H1 (cell line): ENCODE measurements around the gene BAIAP2. TPM values are rescaled to one million over a fixed set of nuclear protein-coding genes. Genes with fewer than 3 reads are reported as not detected.

Source experiments
- CTCF ChIA-PET: fragments of 300-600 bp; sonication (Branson Sonifier 250); formaldehyde crosslinking; loops from one replicate; lab custom pipeline; 2021; ENCODE audit not compliant: partially characterized antibody; lab: Charles Lee
- POLR2A ChIA-PET: fragments of 300-600 bp; sonication (Branson Sonifier 250); formaldehyde crosslinking; loops from one replicate; lab custom pipeline; 2021; ENCODE audit warnings: inconsistent platforms; ENCODE audit not compliant: partially characterized antibody; lab: Charles Lee
- DNase-seq, 2 experiments: peaks; one replicate each; pipeline versions ENCODE4 v3.0.0 to v3.0.0-alpha.2; 2010 to 2022; ENCODE audit warnings: low spot score in 2 of 2, low read depth in 1 of 2, mixed read lengths in 1 of 2
- FAIRE-seq: peaks from 2 replicates; lab custom pipeline; 2011; peaks lifted over from hg19 to GRCh38; lab: Jason Lieb, UNC
- H2AFZ ChIP-seq: 2 replicates; pipeline ENCODE4 v1.8.1; 2012; ENCODE audit warnings: low read length, inconsistent platforms
- H2AK5ac ChIP-seq: 2 replicates; pipeline ENCODE4 v1.6.1; 2013; ENCODE audit warnings: low read depth, low read length
- H2BK120ac ChIP-seq: replicated peaks from 2 replicates; pipeline ENCODE3; 2013; ENCODE audit warnings: low read depth, low read length, inconsistent platforms
- H2BK12ac ChIP-seq: 2 replicates; pipeline ENCODE4 v1.6.1; 2013; ENCODE audit warnings: low read depth, low read length
- H2BK15ac ChIP-seq: 2 replicates; pipeline ENCODE4 v1.6.1; 2013; ENCODE audit warnings: low read length
- H2BK20ac ChIP-seq: 2 replicates; pipeline ENCODE4 v1.6.1; 2013; ENCODE audit warnings: low read length
- H2BK5ac ChIP-seq: 2 replicates; pipeline ENCODE4 v1.6.1; 2013; ENCODE audit warnings: low read depth, low read length
- H3K14ac ChIP-seq: 2 replicates; pipeline ENCODE4 v1.6.1; 2013; ENCODE audit warnings: inconsistent platforms; ENCODE audit not compliant: insufficient read length
- H3K18ac ChIP-seq: 2 replicates; pipeline ENCODE4 v1.6.1; 2013; ENCODE audit warnings: low read length; ENCODE audit errors: extremely low read depth
- H3K23ac ChIP-seq: 2 replicates; pipeline ENCODE4 v1.6.1; 2013; ENCODE audit warnings: inconsistent platforms; ENCODE audit not compliant: insufficient read length
- H3K23me2 ChIP-seq: 2 replicates; pipeline ENCODE4 v1.6.1; 2013; ENCODE audit warnings: low read depth, low read length
- H3K27ac ChIP-seq: 2 replicates; pipeline ENCODE4 v1.6.1; 2011; ENCODE audit warnings: low read depth, low read length, inconsistent platforms
- H3K27me3 ChIP-seq, 4 experiments: replicated peaks in 1 of 4; 1 replicate in 1 of 4; 2 replicates in 3 of 4; pipeline versions ENCODE4 v1.6.1 to v1.8.1; 2011 to 2013; ENCODE audit warnings: low read length in 3 of 4, mild to moderate bottlenecking in 3 of 4, inconsistent platforms in 2 of 4, mixed read lengths in 2 of 4, moderate library complexity in 1 of 4; ENCODE audit not compliant: control insufficient read depth in 3 of 4, insufficient read depth in 3 of 4; ENCODE audit errors: extremely low read depth in 1 of 4
- H3K36me3 ChIP-seq, 4 experiments: 2 replicates each; pipeline versions ENCODE4 v1.6.1 to v1.8.1; 2011 to 2013; ENCODE audit warnings: mild to moderate bottlenecking in 4 of 4, low read length in 3 of 4, moderate library complexity in 2 of 4, control low read depth in 1 of 4, inconsistent platforms in 1 of 4; ENCODE audit not compliant: insufficient read depth in 4 of 4, control insufficient read depth in 2 of 4
- H3K4ac ChIP-seq: replicated peaks from 2 replicates; pipeline ENCODE3; 2013; ENCODE audit warnings: low read length, low read depth, mixed read lengths, inconsistent platforms; ENCODE audit not compliant: insufficient read length
- H3K4me1 ChIP-seq, 4 experiments: replicated peaks in 1 of 4; 1 replicate in 1 of 4; 2 replicates in 3 of 4; pipeline versions ENCODE4 v1.6.1 to v1.8.1; 2011 to 2013; ENCODE audit warnings: low read length in 3 of 4, inconsistent platforms in 2 of 4, mixed read lengths in 1 of 4; ENCODE audit not compliant: insufficient read depth in 4 of 4, control insufficient read depth in 3 of 4
- H3K4me2 ChIP-seq, 2 experiments: 2 replicates each; pipeline versions ENCODE4 v1.6.1 to v1.8.1; 2011 to 2013; ENCODE audit warnings: low read depth in 2 of 2, low read length in 2 of 2, control low read depth in 1 of 2, inconsistent platforms in 1 of 2, mild to moderate bottlenecking in 1 of 2; ENCODE audit not compliant: insufficient read depth in 1 of 2
- H3K4me3 ChIP-seq, 4 experiments: fragments of 200-600, 300-600 bp in 1 of 4; sonication (generic), shearing (Covaris generic), sonication (Bioruptor Twin) in 1 of 4; 2 replicates each; pipeline versions ENCODE4 v1.5.1 to v1.8.1; 2011 to 2016; ENCODE audit warnings: low read length in 4 of 4, low read depth in 3 of 4, control low read depth in 2 of 4, inconsistent platforms in 2 of 4, mild to moderate bottlenecking in 2 of 4, mixed read lengths in 1 of 4, moderate library complexity in 1 of 4; ENCODE audit not compliant: insufficient read depth in 2 of 4; ENCODE audit errors: extremely low read depth in 1 of 4
- H3K56ac ChIP-seq: replicated peaks from 2 replicates; pipeline ENCODE3; 2013; ENCODE audit warnings: low read depth, mild to moderate bottlenecking, mixed read lengths, low read length, inconsistent platforms; ENCODE audit not compliant: insufficient read length
- H3K79me1 ChIP-seq: 2 replicates; pipeline ENCODE4 v1.6.1; 2013; ENCODE audit warnings: low read depth, low read length, control low read depth
- H3K79me2 ChIP-seq, 2 experiments: 2 replicates each; pipeline versions ENCODE4 v1.6.1 to v1.8.1; 2012 to 2013; ENCODE audit warnings: low read length in 2 of 2, mild to moderate bottlenecking in 2 of 2, inconsistent platforms in 1 of 2; ENCODE audit not compliant: insufficient read depth in 2 of 2, control insufficient read depth in 1 of 2
- H3K9ac ChIP-seq, 4 experiments: replicated peaks in 1 of 4; 1 replicate in 1 of 4; 2 replicates in 3 of 4; pipeline versions ENCODE4 v1.6.1 to v1.8.1; 2011 to 2013; ENCODE audit warnings: low read depth in 3 of 4, low read length in 3 of 4, control low read depth in 2 of 4, mild to moderate bottlenecking in 2 of 4, moderate library complexity in 2 of 4, inconsistent platforms in 1 of 4; ENCODE audit errors: extremely low read depth in 1 of 4
- H3K9me3 ChIP-seq, 2 experiments: 2 replicates each; pipeline versions ENCODE4 v1.6.1 to v1.8.1; 2012 to 2013; ENCODE audit warnings: mild to moderate bottlenecking in 2 of 2, moderate library complexity in 2 of 2, control low read depth in 1 of 2, inconsistent platforms in 1 of 2, low read depth in 1 of 2, low read length in 1 of 2, mixed read lengths in 1 of 2; ENCODE audit not compliant: insufficient read depth in 2 of 2
- H4K20me1 ChIP-seq, 2 experiments: replicated peaks in 1 of 2; 2 replicates each; pipeline versions ENCODE3 to v1.8.1; 2011 to 2013; ENCODE audit warnings: inconsistent platforms in 2 of 2, low read length in 2 of 2, mild to moderate bottlenecking in 1 of 2; ENCODE audit not compliant: insufficient read depth in 2 of 2, control insufficient read depth in 1 of 2
- H4K5ac ChIP-seq: 2 replicates; pipeline ENCODE4 v1.6.1; 2013; ENCODE audit warnings: low read length, low read depth, mixed read lengths, inconsistent platforms; ENCODE audit not compliant: insufficient read length
- H4K8ac ChIP-seq: 2 replicates; pipeline ENCODE4 v1.8.0; 2013; ENCODE audit warnings: mild to moderate bottlenecking, moderate library complexity, low read length, inconsistent platforms; ENCODE audit not compliant: insufficient read depth; ENCODE audit errors: extremely low read depth
- H4K91ac ChIP-seq: replicated peaks from 2 replicates; pipeline ENCODE3; 2013; ENCODE audit warnings: low read length, mixed read lengths, inconsistent platforms; ENCODE audit not compliant: insufficient read length
- CBX8 ChIP-seq: fragments of 300-800, 300-1000 bp; sonication (generic); IDR thresholded peaks from 2 replicates; pipeline ENCODE4 v1.7.1; 2016; ENCODE audit warnings: low read depth, low read length, borderline replicate concordance
- KDM5A ChIP-seq: fragments of 200-600 bp; IDR thresholded peaks from 2 replicates; pipeline ENCODE4 v1.7.1; 2012; ENCODE audit warnings: mild to moderate bottlenecking, low read length, inconsistent platforms, mixed read lengths
- POLR2A ChIP-seq, 2 experiments: IDR thresholded peaks; 1 replicate in 1 of 2; 2 replicates in 1 of 2; pipeline ENCODE4 v1.6.1; 2011; ENCODE audit warnings: low read depth in 2 of 2, low read length in 2 of 2, mild to moderate bottlenecking in 2 of 2; ENCODE audit errors: control extremely low read depth in 1 of 2
- RFX5 ChIP-seq: IDR thresholded peaks from 2 replicates; pipeline ENCODE4 v1.6.1; 2011; ENCODE audit warnings: low read depth, low read length, improper control_type of control experiment, borderline replicate concordance
- SAP30 ChIP-seq: fragments of 300-600 bp; sonication (generic); IDR thresholded peaks from 2 replicates; pipeline ENCODE4 v1.7.1; 2012; ENCODE audit warnings: low read length, moderate library complexity, mild to moderate bottlenecking, inconsistent platforms; ENCODE audit not compliant: insufficient read depth, insufficient replicate concordance
- WGBS, 2 experiments: shearing (Covaris generic) in 1 of 2; methylation state at CpG; one replicate each; pipeline versions ENCODE4 v1.1.6 to v1.1.7; 2013 to 2015; ENCODE audit warnings: low lambda C conversion rate in 2 of 2, mixed read lengths in 2 of 2, inconsistent platforms in 1 of 2, low coverage in 1 of 2, missing lambda C conversion rate in 1 of 2; ENCODE audit not compliant: insufficient replicate concordance in 2 of 2, insufficient coverage in 1 of 2, insufficient read length in 1 of 2; ENCODE audit errors: extremely low coverage in 1 of 2, missing lambda C conversion rate in 1 of 2; 5-methylcytosine and 5-hydroxymethylcytosine counted together
- polyA plus RNA-seq, 7 experiments: library from polyadenylated mRNA; depleted of rRNA in 3 of 7; stranded (reverse) in 5 of 7; unstranded in 2 of 7; fragments of >200 nt in 5 of 7; fragments of 200-250 nt in 2 of 7; gene quantifications; 1 replicate in 5 of 7; 2 replicates in 1 of 7; 4 replicates in 1 of 7; pipeline versions ENCODE4 v1.2.1 to v1.2.3, GENCODE V29; 2011 to 2013; ENCODE audit warnings: missing spikeins in 2 of 7, mixed read lengths in 2 of 7
- total RNA-seq: library from RNA; stranded (reverse); fragmentation: NEBNext Ultra II Directional; extraction: Animal tissue kit (Norgen Biotek cat#: 25700); gene quantifications from 2 replicates; pipeline ENCODE4 v1.2.1, GENCODE V29; 2021
- TF ChIP-seq, protein P1 (sequence below): IDR thresholded peaks from 2 replicates; pipeline ENCODE4 v1.6.1; 2012; ENCODE audit warnings: inconsistent platforms
- TF ChIP-seq, protein P2 (sequence below): IDR thresholded peaks from 2 replicates; pipeline ENCODE4 v1.6.1; 2011; ENCODE audit warnings: low read depth, mild to moderate bottlenecking, low read length; ENCODE audit not compliant: insufficient read depth

The BAIAP2 gene
- total and polyA plus RNA-seq, 2 of the 8 experiments (the other 6 are each of a cell fraction or from before 2014, with no cell fraction given) = 10.0 to 22.8 TPM

DNA sequence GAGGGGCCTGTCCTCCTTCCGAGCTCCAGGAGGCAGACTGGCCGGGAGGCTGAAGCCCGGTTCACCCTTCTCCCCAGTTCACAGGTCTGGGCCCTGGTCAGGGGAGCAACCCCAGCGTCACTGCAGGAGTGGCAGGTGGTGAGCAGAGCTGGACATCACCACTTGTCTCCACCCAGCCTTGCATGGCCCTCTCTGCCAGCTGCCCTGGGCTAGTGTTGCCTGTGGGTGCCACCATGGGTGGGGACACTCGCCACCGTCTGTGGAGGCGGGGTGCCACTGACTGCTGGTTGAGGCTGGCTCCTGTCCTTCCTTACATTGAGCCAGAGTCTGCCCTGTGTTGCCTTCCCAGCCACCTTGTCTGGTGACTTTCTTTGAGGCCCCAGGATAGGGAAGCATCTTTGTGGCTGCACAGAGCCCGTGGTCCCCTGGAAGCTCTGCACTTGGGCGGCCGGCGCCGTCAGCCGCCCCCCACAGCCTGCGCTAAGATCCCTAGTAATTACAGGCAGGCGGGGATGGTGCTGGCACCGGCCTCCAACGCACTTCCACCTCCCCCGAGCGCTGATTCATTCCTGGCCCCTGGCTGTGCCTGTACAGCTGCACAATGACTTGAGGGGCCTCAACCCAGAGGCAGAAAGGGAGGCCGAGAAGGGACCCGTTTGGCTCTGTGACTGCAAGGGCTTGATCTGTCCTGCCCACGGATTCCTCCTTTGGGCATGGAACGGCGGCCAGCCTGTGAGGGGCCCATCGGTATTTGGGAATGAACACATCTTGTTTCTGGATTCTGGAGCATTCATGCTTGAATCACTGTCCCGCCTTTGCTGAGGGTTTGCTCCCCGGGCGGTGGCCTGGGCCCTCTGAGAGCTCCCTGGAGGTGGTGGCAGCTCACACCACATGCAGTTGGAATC, 5.2 kb downstream of the BAIAP2 start:
- H3K27ac ChIP-seq = no peak overlapping the region
- H2BK20ac ChIP-seq = no peak overlapping the region
- H3K4ac ChIP-seq = no peak overlapping the region
- no peak overlapping the region for H2AFZ ChIP-seq
- 84% methylated on average over 28 of the region's 28 CpGs; no CpG with 5 or more reads in 1 of the 2 experiments for WGBS, 2 experiments
- TF ChIP-seq SAP30 (no peak), CBX8 (no peak), RFX5 (no peak), KDM5A (no peak), POLR2A (IDR thresholded peaks at IDR 0.05; ENCODE audit: control extremely low read depth in 1 of 2, low read depth in 2 of 2, low read length in 2 of 2) (no peak)
- TF ChIP-seq, protein P1, sequence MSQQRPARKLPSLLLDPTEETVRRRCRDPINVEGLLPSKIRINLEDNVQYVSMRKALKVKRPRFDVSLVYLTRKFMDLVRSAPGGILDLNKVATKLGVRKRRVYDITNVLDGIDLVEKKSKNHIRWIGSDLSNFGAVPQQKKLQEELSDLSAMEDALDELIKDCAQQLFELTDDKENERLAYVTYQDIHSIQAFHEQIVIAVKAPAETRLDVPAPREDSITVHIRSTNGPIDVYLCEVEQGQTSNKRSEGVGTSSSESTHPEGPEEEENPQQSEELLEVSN = no peak
- TF ChIP-seq, protein P2, sequence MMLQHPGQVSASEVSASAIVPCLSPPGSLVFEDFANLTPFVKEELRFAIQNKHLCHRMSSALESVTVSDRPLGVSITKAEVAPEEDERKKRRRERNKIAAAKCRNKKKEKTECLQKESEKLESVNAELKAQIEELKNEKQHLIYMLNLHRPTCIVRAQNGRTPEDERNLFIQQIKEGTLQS = no peak
- TF ChIP-seq, all 59 proteins: peak for 0
- H3K4me2 ChIP-seq = no peak overlapping the region
- ChIA-PET POLR2A (interaction anchor here (0.6 to 1.5 kb wide), 3 partner anchors 11 to 336 kb away, joined by 3 to 4 read pairs (median 3); no protein-coding TSS in a partner anchor), CTCF (interaction anchor here (0.6 to 15.3 kb wide), 18 partner anchors 9 to 57 kb away, joined by 3 to 103 read pairs (median 5); no protein-coding TSS in a partner anchor)
- H2BK15ac ChIP-seq = no peak overlapping the region
- no peak overlapping the region for H3K56ac ChIP-seq
- FAIRE-seq = no peak
- no peak overlapping the region for H3K23ac ChIP-seq
- H2BK12ac ChIP-seq = no peak overlapping the region
- no peak overlapping the region for H4K5ac ChIP-seq
- no peak overlapping the region for H3K14ac ChIP-seq
- peaks cover 7 to 36% of the 10 kb centered on the region in 2 experiments for H4K20me1 ChIP-seq
- peaks cover 0 to 19% (median 6%) of the 10 kb centered on the region in 4 experiments; a peak in 6 of 7 replicates for H3K4me1 ChIP-seq
- no peak overlapping the region; the same call in 1 of the 2 replicates for H4K8ac ChIP-seq
- H3K27me3 ChIP-seq = peaks cover 0 to 6% (median 0%) of the 10 kb centered on the region in 4 experiments; a peak in 3 of 7 replicates
- no peak overlapping the region for H3K4me3 ChIP-seq
- no peaks in the 10 kb centered on the region for H3K9me3 ChIP-seq
- DNase-seq = no peak
- no peak overlapping the region for H3K9ac ChIP-seq
- peaks cover 0 to 46% of the 10 kb centered on the region in 2 experiments; a peak in 2 of 4 replicates for H3K79me2 ChIP-seq
- no peak overlapping the region for H4K91ac ChIP-seq
- H3K36me3 ChIP-seq = no peaks in the 10 kb centered on the region
- H2BK120ac ChIP-seq = no peak overlapping the region
- H3K79me1 ChIP-seq = peaks cover 16% of the 10 kb centered on the region
- no peak overlapping the region for H3K18ac ChIP-seq
- H2AK5ac ChIP-seq = no peak overlapping the region
- H2BK5ac ChIP-seq = no peak overlapping the region
- peaks cover 4% of the 10 kb centered on the region; the same call in 1 of the 2 replicates for H3K23me2 ChIP-seq
